ENCODE measurements around the gene TAS2R39. TPM values are rescaled to one million over a fixed set of nuclear protein-coding genes. Genes with fewer than 3 reads are reported as not detected.

The TAS2R39 gene
- total RNA-seq, 4 donors from 2014 or later = not detected

GRCh38 chr7:143181349-143181748 is 1.9 kb upstream of the TAS2R39 start:
- no peak for DNase-seq (ENCODE audit: low spot score in 2 of 2)
- WGBS, 2 donors = 75 to 82% methylated on average over 2 of the region's 2 CpGs
- Histone ChIP-seq H3K4me3 (no peak overlapping the region), H3K27ac (no peak overlapping the region), H3K4me1 (no peaks in the 10 kb centered on the region), H3K36me3 (no peaks in the 10 kb centered on the region), H3K27me3 (no peaks in the 10 kb centered on the region), H3K9me3 (peaks cover 0 to 20% (median 6%) of the 10 kb centered on the region in 4 donors)
- TF ChIP-seq POLR2A (IDR thresholded peaks at IDR 0.05) (no peak), EP300 (IDR thresholded peaks at IDR 0.05) (no peak)
- TF ChIP-seq, protein P1, sequence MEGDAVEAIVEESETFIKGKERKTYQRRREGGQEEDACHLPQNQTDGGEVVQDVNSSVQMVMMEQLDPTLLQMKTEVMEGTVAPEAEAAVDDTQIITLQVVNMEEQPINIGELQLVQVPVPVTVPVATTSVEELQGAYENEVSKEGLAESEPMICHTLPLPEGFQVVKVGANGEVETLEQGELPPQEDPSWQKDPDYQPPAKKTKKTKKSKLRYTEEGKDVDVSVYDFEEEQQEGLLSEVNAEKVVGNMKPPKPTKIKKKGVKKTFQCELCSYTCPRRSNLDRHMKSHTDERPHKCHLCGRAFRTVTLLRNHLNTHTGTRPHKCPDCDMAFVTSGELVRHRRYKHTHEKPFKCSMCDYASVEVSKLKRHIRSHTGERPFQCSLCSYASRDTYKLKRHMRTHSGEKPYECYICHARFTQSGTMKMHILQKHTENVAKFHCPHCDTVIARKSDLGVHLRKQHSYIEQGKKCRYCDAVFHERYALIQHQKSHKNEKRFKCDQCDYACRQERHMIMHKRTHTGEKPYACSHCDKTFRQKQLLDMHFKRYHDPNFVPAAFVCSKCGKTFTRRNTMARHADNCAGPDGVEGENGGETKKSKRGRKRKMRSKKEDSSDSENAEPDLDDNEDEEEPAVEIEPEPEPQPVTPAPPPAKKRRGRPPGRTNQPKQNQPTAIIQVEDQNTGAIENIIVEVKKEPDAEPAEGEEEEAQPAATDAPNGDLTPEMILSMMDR (IDR thresholded peaks at IDR 0.05) = no peak

DNA sequence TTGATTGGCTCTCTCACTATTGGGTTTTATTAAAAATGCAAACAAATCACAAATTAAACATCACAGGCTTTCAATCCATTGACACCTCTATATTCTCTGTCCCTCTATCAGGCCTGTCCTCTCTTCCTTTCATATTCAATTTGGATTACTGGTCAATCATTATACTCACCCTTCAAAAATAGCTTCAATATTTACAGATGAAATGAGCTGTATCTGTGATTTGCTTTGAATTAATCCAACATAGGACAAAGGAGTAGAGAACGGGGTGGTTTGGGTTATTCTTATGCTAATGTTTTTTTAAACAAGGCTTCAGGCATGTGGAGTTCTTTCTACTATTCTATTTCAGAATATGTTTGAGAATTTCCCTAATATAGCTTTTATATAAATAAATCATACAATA is 2.3 kb downstream of the TAS2R39 start:
- TF ChIP-seq POLR2A (IDR thresholded peaks at IDR 0.05) = no peak
- TF ChIP-seq, protein P1 (IDR thresholded peaks at IDR 0.05) = no peak
- no peak for TF ChIP-seq EP300 (IDR thresholded peaks at IDR 0.05)
- Histone ChIP-seq H3K4me1 (no peaks in the 10 kb centered on the region), H3K4me3 (no peak overlapping the region), H3K9me3 (no peaks in the 10 kb centered on the region), H3K27me3 (no peaks in the 10 kb centered on the region), H3K36me3 (no peaks in the 10 kb centered on the region), H3K27ac (no peak overlapping the region)
- WGBS, 2 donors = 54 to 67% methylated on average over 1 of the region's 1 CpG
- no peak for DNase-seq (ENCODE audit: low spot score in 2 of 2)

GRCh38 chr7:143188994-143189393 is 5.8 kb downstream of the TAS2R39 start:
- H3K4me3 ChIP-seq = no peak overlapping the region
- 51 to 62% methylated on average over 6 of the region's 6 CpGs for WGBS, 2 donors
- no peak overlapping the region for H3K27ac ChIP-seq
- H3K36me3 ChIP-seq = no peaks in the 10 kb centered on the region
- no peaks in the 10 kb centered on the region for H3K27me3 ChIP-seq
- no peaks in the 10 kb centered on the region for H3K9me3 ChIP-seq
- no peaks in the 10 kb centered on the region for H3K4me1 ChIP-seq
- no peak for DNase-seq (ENCODE audit: low spot score in 2 of 2)
- TF ChIP-seq, protein P1 (IDR thresholded peaks at IDR 0.05) = no peak
- TF ChIP-seq EP300 (IDR thresholded peaks at IDR 0.05) (no peak), POLR2A (IDR thresholded peaks at IDR 0.05) (no peak)

GRCh38 chr7:143193880-143194279 is 10.7 kb downstream of the TAS2R39 start:
- Histone ChIP-seq H3K4me3 (no peak overlapping the region), H3K36me3 (no peaks in the 10 kb centered on the region), H3K27ac (no peak overlapping the region), H3K9me3 (peaks cover 0 to 19% (median 3%) of the 10 kb centered on the region in 4 donors), H3K27me3 (no peaks in the 10 kb centered on the region), H3K4me1 (no peaks in the 10 kb centered on the region)
- TF ChIP-seq EP300 (IDR thresholded peaks at IDR 0.05) (no peak), POLR2A (IDR thresholded peaks at IDR 0.05) (no peak)
- TF ChIP-seq, protein P1 (IDR thresholded peaks at IDR 0.05) = no peak
- WGBS, 2 donors = 81 to 89% methylated on average over 2 of the region's 2 CpGs
- DNase-seq (ENCODE audit: low spot score in 2 of 2) = no peak

DNA sequence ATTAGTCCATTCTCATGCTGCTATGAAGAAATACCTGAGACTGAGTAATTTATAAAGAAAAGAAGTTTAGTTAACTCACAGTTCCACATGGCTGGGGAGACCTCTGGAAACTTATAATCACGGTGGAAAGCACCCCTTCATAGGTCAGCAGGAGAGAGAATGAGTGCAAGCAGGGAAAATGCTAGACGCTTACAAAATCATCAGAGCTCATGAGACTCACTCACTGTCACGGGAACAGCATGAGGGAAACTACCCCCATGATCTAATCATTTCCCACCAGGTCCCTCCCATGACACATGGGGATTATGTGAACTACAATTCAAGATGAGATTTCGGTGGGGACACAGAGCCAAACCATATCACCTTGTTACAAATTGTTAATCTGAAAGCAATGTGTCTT is 15.8 kb downstream of the TAS2R39 start:
- no peaks in the 10 kb centered on the region for H3K4me1 ChIP-seq
- TF ChIP-seq POLR2A (IDR thresholded peaks at IDR 0.05) = no peak
- TF ChIP-seq EP300 (IDR thresholded peaks at IDR 0.05) = no peak
- TF ChIP-seq, protein P1 (IDR thresholded peaks at IDR 0.05) = no peak
- H3K36me3 ChIP-seq = no peaks in the 10 kb centered on the region
- H3K4me3 ChIP-seq = no peak overlapping the region
- H3K9me3 ChIP-seq = peaks cover 0 to 22% (median 3%) of the 10 kb centered on the region in 4 donors
- H3K27ac ChIP-seq = no peak overlapping the region
- 76 to 84% methylated on average over 4 of the region's 4 CpGs for WGBS, 2 donors
- no peak for DNase-seq (ENCODE audit: low spot score in 2 of 2)
- no peaks in the 10 kb centered on the region for H3K27me3 ChIP-seq
